Ovary (tissue), 9 donors: ENCODE results near the gene SLC24A4. TPM values are rescaled to one million over a fixed set of nuclear protein-coding genes. Genes with fewer than 3 reads are reported as not detected.

Experiments
- DNase-seq, 5 donors: peaks; one replicate each; pipeline ENCODE4 v3.0.0-alpha.2; 2019 to 2020
- H3K27ac ChIP-seq, 2 donors: fragments of 200-600 bp; one replicate each; pipeline versions ENCODE4 v1.5.1 to v1.8.0; 2019 to 2022
- H3K27me3 ChIP-seq: fragments of 200-600 bp; one replicate; pipeline ENCODE4 v1.8.0; 2022
- H3K36me3 ChIP-seq: fragments of 200-600 bp; sonication (generic); one replicate; pipeline ENCODE4 v1.5.1; 2019
- H3K4me1 ChIP-seq: one replicate; pipeline ENCODE4 v1.8.1; 2013; ENCODE audit warnings: mild to moderate bottlenecking, moderate library complexity; ENCODE audit not compliant: insufficient read depth
- H3K4me3 ChIP-seq: fragments of 200-600 bp; sonication (generic); one replicate; pipeline ENCODE4 v1.5.1; 2017
- H3K9me3 ChIP-seq, 2 donors: fragments of 200-600 bp in 1 of 2; sonication (generic) in 1 of 2; one replicate each; pipeline versions ENCODE4 v1.5.1 to v1.8.1; 2013 to 2019; ENCODE audit warnings: mild to moderate bottlenecking in 1 of 2, moderate library complexity in 1 of 2
- CTCF ChIP-seq, 3 donors: fragments of 450-650 bp in 2 of 3; fragments of 200-600 bp in 1 of 3; IDR thresholded peaks; one replicate each; pipeline versions ENCODE4 v1.5.1 to v1.8.0; 2016 to 2022; ENCODE audit warnings: antibody characterized with exemption in 3 of 3, mild to moderate bottlenecking in 1 of 3
- EP300 ChIP-seq: sonication (generic); formaldehyde crosslinking; IDR thresholded peaks from one replicate; pipeline ENCODE4 v1.6.1; 2017; ENCODE audit warnings: antibody characterized with exemption
- POLR2A ChIP-seq: fragments of 450-650 bp; IDR thresholded peaks from one replicate; pipeline ENCODE4 v1.6.1; 2017; ENCODE audit warnings: antibody characterized with exemption, mild to moderate bottlenecking, moderate library complexity
- WGBS, 3 donors: extraction: QIAGEN DNeasy Blood & Tissue Kit in 1 of 3; methylation state at CpG; one replicate each; pipeline versions ENCODE4 v1.1.5 to v1.1.7; 2013 to 2017; 5-methylcytosine and 5-hydroxymethylcytosine counted together
- intact Hi-C, 4 donors: fragments of 100-400 bp; cut with DNase I; formaldehyde crosslinking; loops; one replicate each; pipeline versions ENCODE4 v1.11.0 to v1.15.1; 2022 to 2023
- polyA plus RNA-seq, 2 donors: library from polyadenylated mRNA; stranded (reverse); fragments of 200-250 nt in 1 of 2; fragments of 350-450 nt in 1 of 2; fragmentation: Illumina TruSeq in 1 of 2; extraction: RNeasy Lipid Tissue Mini Kit (QIAGEN cat#74804) in 1 of 2; gene quantifications; one replicate each; pipeline ENCODE4 v1.2.3, GENCODE V29; 2013 to 2014
- total RNA-seq, 7 donors: library from RNA; depleted of rRNA in 2 of 7; stranded (reverse); fragments of >200 nt in 2 of 7; fragmentation: NEBNext Ultra II Directional in 3 of 7; extraction: Animal tissue kit (Norgen Biotek cat#: 25700) in 3 of 7; gene quantifications; one replicate each; pipeline versions ENCODE4 v1.1.0 to v1.2.4, GENCODE V29; 2016 to 2023
- donor health status: DM: no; HTN: no; CAD: no; lungs with moderate emphysema.
- donor health status: DM: no; HTN: no; CAD: no.
- donor health status: Bipolar disorder and iron deficiency.
- donor health status: DM: yes; HTN: yes; CAD: no.
- donor health status: DM: no; HTN: no; CAD: no.
- donor health status: DM: yes; HTN: yes; CAD: no.

Gene SLC24A4
- total and polyA plus RNA-seq, 9 donors: 0.10 to 0.98 (median 0.24) TPM

- H3K9me3 ChIP-seq: no peaks in the 10 kb centered on the region
- no peaks in the 10 kb centered on the region for H3K36me3 ChIP-seq
- intact Hi-C loops: loop anchor here in 1 of 4 donors (5.0 kb wide), 1 partner anchor 1895 kb away; no protein-coding TSS in a partner anchor
- 50 to 66% (median 61%) methylated on average over 5 of the region's 5 CpGs for WGBS, 3 donors
- TF ChIP-seq CTCF (IDR thresholded peaks at IDR 0.05) (no peak), POLR2A (no peak), EP300 (no peak)
- H3K4me1 ChIP-seq: no peaks in the 10 kb centered on the region
- H3K27ac ChIP-seq: no peak overlapping the region
- H3K27me3 ChIP-seq: no peaks in the 10 kb centered on the region
- no peak for DNase-seq
- H3K4me3 ChIP-seq: no peak overlapping the region
Measured at GRCh38 chr14:92317511-92317910, 5.5 kb upstream of the SLC24A4 start.

GRCh38 chr14:92321701-92322100, 1.3 kb upstream of the SLC24A4 start:
- H3K27me3 ChIP-seq: no peaks in the 10 kb centered on the region
- no peaks in the 10 kb centered on the region for H3K36me3 ChIP-seq
- 54 to 70% (median 54%) methylated on average over 6 of the region's 6 CpGs for WGBS, 3 donors
- no peak for TF ChIP-seq POLR2A
- no peak for TF ChIP-seq CTCF (IDR thresholded peaks at IDR 0.05)
- TF ChIP-seq EP300: no peak
- DNase-seq: no peak
- H3K4me1 ChIP-seq: no peaks in the 10 kb centered on the region
- H3K4me3 ChIP-seq: no peak overlapping the region
- H3K27ac ChIP-seq: no peak overlapping the region
- intact Hi-C loops: loop anchor here in 1 of 4 donors (10.0 kb wide), 1 partner anchor 353 kb away; no protein-coding TSS in a partner anchor
- H3K9me3 ChIP-seq: no peaks in the 10 kb centered on the region

GRCh38 chr14:92322516-92322915, 449 bp upstream of the SLC24A4 start:
- TF ChIP-seq POLR2A (no peak), CTCF (IDR thresholded peaks at IDR 0.05) (no peak), EP300 (no peak)
- no peaks in the 10 kb centered on the region for H3K9me3 ChIP-seq
- no peaks in the 10 kb centered on the region for H3K36me3 ChIP-seq
- DNase-seq: no peak
- intact Hi-C loops: loop anchor here in 1 of 4 donors (10.0 kb wide), 1 partner anchor 352 kb away; no protein-coding TSS in a partner anchor
- no peak overlapping the region for H3K4me3 ChIP-seq
- no peaks in the 10 kb centered on the region for H3K4me1 ChIP-seq
- H3K27me3 ChIP-seq: no peaks in the 10 kb centered on the region
- WGBS, 3 donors: 5 to 6% (median 6%) methylated on average over 23 of the region's 23 CpGs
- H3K27ac ChIP-seq: no peak overlapping the region

- H3K36me3 ChIP-seq: no peaks in the 10 kb centered on the region
- H3K27ac ChIP-seq: no peak overlapping the region
- H3K4me3 ChIP-seq: no peak overlapping the region
- intact Hi-C loops: loop anchor here in 1 of 4 donors (10.0 kb wide), 1 partner anchor 351 kb away; no protein-coding TSS in a partner anchor
- no peak for DNase-seq
- H3K27me3 ChIP-seq: no peaks in the 10 kb centered on the region
- no peaks in the 10 kb centered on the region for H3K4me1 ChIP-seq
- 5 to 13% (median 11%) methylated on average over 20 to 42 of the region's 42 CpGs for WGBS, 3 donors
- TF ChIP-seq POLR2A (no peak), EP300 (no peak), CTCF (IDR thresholded peaks at IDR 0.05) (no peak)
- H3K9me3 ChIP-seq: no peaks in the 10 kb centered on the region
Measured at GRCh38 chr14:92323916-92324818, 1.2 kb downstream of the SLC24A4 start.
